Midbrain (tissue), 1 donor: ENCODE results near the gene IL17A.

Source experiments
- DNase-seq: peaks from one replicate; lab custom pipeline; 2025; lab: John Stamatoyannopoulos, UW

The IL17A gene

GRCh38 chr6:52216932-52217575, 30.9 kb downstream of the IL17A start:
- DNase-seq, result no peak

GRCh38 chr6:52217761-52218160, 31.6 kb downstream of the IL17A start:
- DNase-seq, result no peak

GRCh38 chr6:52221302-52221701, 35.1 kb downstream of the IL17A start:
- no peak for DNase-seq

GRCh38 chr6:52227495-52227894, 41.3 kb downstream of the IL17A start:
- DNase-seq, result no peak

- DNase-seq, result no peak
Observed at GRCh38 chr6:52230685-52231084, 44.5 kb downstream of the IL17A start.

GRCh38 chr6:52231406-52232127, 45.4 kb downstream of the IL17A start:
- DNase-seq, result no peak

- no peak for DNase-seq
Observed at GRCh38 chr6:52233005-52233404, 46.8 kb downstream of the IL17A start.

- no peak for DNase-seq
Observed at GRCh38 chr6:52233975-52234823, 48.0 kb downstream of the IL17A start.
